HG03045 (cell line): ENCODE measurements around the gene LRRC26.

Experiments
- ATAC-seq: cut with Tn5 transposase; IDR thresholded peaks from one replicate; pipeline ENCODE4 v1.9.1; 2021; ENCODE audit warnings: mild to moderate bottlenecking, moderate library complexity; ENCODE audit not compliant: unreplicated experiment

LRRC26 gene

GRCh38 chr9:137184881-137185660, 15.2 kb upstream of the LRRC26 start:
- no peak for ATAC-seq

- no peak for ATAC-seq
Observed at GRCh38 chr9:137183980-137184595, 14.2 kb upstream of the LRRC26 start.

- no peak for ATAC-seq
Observed at GRCh38 chr9:137182836-137183235, 13.0 kb upstream of the LRRC26 start.

- no peak for ATAC-seq
Observed at GRCh38 chr9:137181680-137182079, 11.8 kb upstream of the LRRC26 start.

- ATAC-seq, result no peak
Observed at GRCh38 chr9:137180491-137180890, 10.6 kb upstream of the LRRC26 start.

- ATAC-seq, result no peak
Observed at GRCh38 chr9:137179761-137180160, 9.9 kb upstream of the LRRC26 start.

- no peak for ATAC-seq
Observed at GRCh38 chr9:137178939-137179630, 9.2 kb upstream of the LRRC26 start.

- ATAC-seq, result no peak
Observed at GRCh38 chr9:137178201-137178938, 8.5 kb upstream of the LRRC26 start.

GRCh38 chr9:137176302-137177182, 6.7 kb upstream of the LRRC26 start:
- no peak for ATAC-seq

DNA sequence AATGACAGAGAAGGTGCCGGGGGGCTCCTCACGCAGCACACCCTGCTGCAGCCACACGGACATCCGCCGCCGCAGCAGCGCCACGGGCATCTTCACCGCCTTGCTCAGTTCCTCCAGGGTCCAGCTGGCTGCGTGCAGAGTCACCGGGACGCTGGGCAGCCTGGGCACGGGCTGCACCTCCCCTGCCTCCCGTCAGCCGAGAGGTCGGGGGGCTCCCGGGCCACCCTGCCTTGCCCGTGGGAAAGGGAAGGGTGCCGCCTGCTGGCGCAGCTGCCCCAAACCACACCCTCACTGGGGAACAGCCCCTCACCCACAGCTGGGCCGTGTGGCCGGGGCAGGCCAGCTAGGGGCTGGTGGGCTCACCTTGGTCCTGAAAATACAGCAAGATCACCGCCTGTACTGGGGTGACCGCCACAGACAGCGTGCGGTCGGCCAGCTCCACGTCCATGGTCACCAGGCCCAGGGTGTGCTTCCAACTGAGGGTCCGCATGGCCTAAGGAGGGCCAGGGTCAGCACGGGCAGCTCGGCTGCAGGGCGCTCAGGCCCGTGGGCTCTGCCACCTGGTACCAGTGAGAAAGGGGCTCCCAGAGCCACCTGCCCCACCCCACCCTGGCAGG, 5.6 kb upstream of the LRRC26 start:
- no peak for ATAC-seq

DNA sequence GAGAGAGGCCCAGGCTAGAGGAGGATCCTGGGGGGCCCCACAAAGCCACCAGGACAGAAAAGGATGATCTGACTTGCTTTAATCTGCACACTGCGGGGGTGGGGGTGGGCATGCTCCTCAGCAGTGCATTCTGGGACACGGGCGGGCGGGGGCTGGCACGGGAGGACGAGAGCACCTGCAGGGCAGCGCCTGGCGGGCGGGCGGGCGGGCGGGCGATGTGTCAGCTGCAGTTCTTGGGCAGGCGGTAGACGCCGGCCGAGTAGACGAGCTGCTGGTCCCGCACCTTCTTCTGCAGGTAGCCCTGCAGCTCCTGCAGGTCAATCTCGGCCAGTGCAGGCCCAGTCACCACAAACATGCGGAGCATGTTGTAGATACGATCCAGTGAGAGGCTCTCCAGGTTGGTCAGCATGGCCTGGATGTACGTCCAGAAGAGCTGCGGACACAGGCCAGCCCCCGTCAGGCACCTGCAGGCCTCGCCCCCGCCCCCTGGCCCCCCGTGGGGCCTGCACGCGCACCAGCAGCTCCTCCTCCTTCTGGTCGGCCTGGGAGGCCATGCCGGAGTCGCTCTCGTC, 5.0 kb upstream of the LRRC26 start:
- ATAC-seq, result no peak

DNA sequence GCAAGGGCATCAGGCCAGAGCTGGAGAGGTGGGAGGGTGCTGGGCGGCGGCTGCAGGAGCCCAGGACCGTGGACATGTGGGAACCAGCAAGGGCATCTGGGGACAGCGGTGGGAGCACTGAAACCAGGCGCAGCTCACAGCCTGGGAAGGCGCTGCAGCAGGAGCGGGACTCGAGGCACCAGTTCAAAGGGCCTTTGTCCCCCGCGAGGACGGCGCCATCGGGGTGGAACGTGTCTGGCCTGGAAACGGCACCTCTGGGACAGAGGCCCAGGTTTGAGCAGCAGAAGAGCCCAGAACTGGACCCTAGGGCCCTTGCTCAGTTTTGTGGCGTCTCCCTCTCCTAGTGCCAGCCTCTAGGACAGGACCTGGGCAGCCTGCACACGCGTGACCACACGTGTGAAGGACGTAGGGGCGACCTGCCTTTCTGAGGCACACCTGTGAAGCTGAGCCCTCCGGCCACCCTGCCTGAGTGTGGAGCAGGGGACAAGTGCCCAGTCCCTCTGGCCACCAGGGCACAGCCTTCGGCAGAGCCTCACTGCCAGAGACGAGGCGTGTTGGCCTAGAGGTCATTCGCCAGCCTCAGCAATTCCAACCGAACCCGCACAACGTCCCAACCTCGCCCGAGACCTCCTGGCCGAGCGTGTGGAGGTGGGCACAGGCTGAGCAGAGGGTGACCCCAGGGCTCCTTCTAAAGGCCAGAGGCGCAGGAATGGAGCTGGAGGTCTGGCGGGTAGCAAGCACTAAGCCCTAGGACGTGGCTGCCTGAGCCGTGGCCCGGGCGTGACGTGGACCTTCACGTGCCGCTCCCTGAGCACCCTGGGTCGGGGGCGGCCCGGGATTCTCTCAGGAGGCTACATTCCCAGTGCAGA, 4.2 kb upstream of the LRRC26 start:
- ATAC-seq, result no peak

DNA sequence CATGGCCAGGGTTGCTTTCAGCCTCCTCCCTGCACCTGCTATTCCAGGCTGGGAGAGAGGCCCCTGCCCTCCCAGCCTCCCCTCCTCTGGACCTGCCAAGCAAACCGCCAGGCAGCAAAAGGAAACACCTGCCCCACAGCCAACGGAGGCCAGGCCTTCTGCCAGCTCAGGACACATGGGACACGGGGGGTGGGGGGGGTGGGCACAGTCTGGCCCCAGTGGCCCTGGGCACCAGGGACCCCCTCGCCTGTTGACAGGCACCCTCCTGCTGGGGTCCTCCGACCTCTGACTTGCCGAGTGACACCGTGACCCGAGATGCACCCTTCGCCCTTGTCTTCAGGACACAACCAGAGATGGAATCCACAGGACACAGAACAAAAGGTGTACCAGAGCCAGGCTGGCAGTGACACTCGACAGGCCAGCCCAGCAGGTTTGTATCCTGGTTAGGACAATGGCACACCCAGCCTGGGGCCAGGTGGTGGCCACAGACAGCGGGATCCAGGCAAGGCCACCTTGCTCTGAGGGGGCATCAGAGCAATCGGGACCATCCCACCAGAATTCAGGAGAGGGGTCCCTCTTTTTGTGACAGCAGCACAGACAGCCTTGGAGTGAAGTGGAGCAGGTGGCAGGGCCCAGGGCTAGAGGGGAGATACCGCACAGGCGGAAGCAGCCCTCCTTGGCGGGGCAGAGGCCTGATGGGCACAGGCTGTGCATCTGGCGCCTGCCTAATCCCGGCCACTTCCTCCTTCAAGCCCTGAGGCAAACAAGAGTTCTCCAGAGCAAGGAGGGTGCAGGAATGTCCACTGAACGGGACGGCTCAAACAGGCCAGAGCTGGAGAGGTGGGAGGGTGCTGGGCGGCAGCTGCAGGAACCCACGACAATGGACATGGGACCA, 3.3 kb upstream of the LRRC26 start:
- no peak for ATAC-seq

DNA sequence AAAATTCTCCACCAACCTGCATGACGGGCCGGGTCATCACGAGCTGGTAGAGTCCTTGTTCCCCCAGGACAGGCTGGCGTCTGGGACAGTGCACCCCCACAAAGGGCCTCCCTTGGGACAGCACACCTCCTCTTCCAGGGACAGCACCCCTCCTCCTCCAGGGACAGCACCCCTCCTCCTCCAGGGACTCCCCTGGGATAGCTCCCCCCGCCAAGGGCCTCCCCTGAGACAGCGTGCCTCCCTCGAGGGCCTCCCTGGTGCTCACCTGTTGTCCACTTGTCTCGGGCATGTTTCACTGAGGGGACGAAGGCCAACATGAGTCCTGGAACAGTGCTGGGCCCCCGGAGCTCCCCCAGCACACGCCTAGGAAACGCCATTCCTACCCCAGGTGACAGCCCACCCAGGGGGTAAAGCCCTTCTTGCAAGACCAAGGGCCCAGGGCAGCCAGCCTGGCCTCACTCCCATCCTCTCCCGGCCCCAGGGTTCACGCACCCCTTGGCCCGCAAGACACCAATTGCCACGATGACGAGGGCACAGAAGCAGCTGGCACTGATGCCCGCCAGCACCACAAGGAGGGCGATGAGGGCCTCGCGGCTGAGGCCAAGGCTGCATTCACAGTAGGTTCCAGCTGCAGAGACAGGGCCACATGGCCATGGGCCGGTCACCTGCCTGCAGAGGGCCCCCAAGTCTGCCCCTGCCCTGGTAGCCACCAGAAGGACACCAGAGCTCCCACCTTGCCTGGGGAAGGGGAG, 1.5 kb upstream of the LRRC26 start:
- no peak for ATAC-seq

DNA sequence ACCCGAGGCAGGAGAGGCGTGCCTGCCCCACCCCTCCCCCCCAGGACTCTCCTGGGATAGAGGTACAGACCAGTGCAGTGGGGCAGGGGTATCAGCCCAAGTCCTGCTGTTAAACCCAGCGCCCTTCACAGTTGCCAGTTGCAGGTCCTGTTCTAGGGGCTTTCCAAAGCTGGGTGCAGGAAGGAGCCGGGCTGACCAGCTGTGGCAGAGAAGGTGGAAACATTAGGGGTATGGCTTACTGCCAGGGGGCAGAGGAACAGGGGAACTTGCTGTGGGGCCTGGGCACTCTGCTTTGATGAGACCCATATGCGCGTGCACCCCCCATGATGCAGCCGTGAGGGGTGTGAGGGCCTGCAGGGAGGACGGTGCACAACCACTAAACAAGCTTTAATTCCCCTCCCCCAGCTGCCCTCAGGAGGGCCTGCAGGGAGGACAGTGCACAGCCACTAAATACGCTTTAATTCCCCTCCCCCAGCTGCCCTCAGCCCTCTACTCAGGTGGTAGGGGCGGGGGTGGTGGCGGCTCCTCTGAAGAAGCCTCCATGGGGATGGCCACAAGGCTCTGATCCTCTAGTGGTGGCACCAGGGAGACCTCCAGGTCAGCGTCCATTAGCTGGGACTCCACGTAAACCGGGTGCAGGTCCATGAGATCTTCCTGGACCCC, 766 bp upstream of the LRRC26 start:
- no peak for ATAC-seq
